RWPE2 (cell line): ENCODE results near the gene FHIT.

Source experiments
- ATAC-seq: fragments of 200-7000 bp; cut with Tn5 transposase; 3 replicates; pipeline ENCODE4 v1.9.1; 2021; ENCODE audit warnings: low read depth
- DNase-seq: peaks from one replicate; pipeline ENCODE4 v3.0.0-alpha.2; 2020; ENCODE audit warnings: low spot score
- H3K27ac ChIP-seq: fragments of 450-650 bp; 2 replicates; pipeline ENCODE4 v1.5.1; 2017; ENCODE audit warnings: mild to moderate bottlenecking; ENCODE audit not compliant: poor library complexity, severe bottlenecking
- H3K27me3 ChIP-seq: fragments of 250-450 bp; sonication (Bioruptor Pico); 2 replicates; pipeline ENCODE4 v1.5.1; 2021; ENCODE audit warnings: mild to moderate bottlenecking, moderate library complexity; ENCODE audit not compliant: insufficient read depth, poor library complexity, severe bottlenecking
- H3K36me3 ChIP-seq: fragments of 250-450 bp; sonication (Bioruptor Pico); 2 replicates; pipeline ENCODE4 v1.5.1; 2020; ENCODE audit warnings: low read depth, mild to moderate bottlenecking, moderate library complexity
- H3K4me1 ChIP-seq: fragments of 250-450 bp; sonication (Bioruptor Pico); 2 replicates; pipeline ENCODE4 v1.5.1; 2021; ENCODE audit warnings: mild to moderate bottlenecking, moderate library complexity; ENCODE audit not compliant: insufficient read depth, poor library complexity, severe bottlenecking
- H3K4me3 ChIP-seq: fragments of 250-450 bp; sonication (Bioruptor Pico); 2 replicates; pipeline ENCODE4 v1.5.1; 2021; ENCODE audit warnings: mild to moderate bottlenecking, moderate library complexity; ENCODE audit not compliant: severe bottlenecking
- H3K9me3 ChIP-seq: fragments of 250-450 bp; sonication (Bioruptor Pico); 2 replicates; pipeline ENCODE4 v1.5.1; 2021; ENCODE audit warnings: mild to moderate bottlenecking, moderate library complexity; ENCODE audit not compliant: severe bottlenecking
- TF ChIP-seq, protein P1 (sequence below): fragments of 450-650 bp; IDR thresholded peaks from one replicate; pipeline ENCODE4 v1.5.1; 2017; ENCODE audit warnings: mild to moderate bottlenecking, moderate library complexity; ENCODE audit not compliant: poor library complexity, severe bottlenecking

FHIT gene

DNA sequence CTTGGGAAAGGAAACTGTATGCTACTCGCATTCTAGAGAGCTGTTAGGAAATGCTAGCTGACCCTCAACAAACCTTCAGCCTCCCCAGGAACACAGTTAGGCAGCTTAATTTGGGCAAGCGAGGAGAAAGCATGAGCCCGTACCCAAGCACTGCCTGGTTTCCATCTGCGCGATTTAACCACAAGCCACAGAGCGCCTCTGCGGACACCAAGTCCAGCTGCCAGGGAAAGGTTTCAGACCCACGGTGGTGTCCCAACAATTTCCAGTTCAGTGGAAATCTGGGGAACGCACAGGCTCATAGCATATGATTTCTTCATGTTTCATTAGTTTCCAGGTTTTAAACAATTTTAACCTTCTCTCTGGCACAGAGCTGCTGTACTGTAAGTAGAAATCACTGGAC lies 617.6 kb downstream of the FHIT start:
- Histone ChIP-seq H3K4me1 (no peaks in the 10 kb centered on the region), H3K9me3 (no peaks in the 10 kb centered on the region), H3K36me3 (no peaks in the 10 kb centered on the region), H3K27me3 (no peaks in the 10 kb centered on the region), H3K4me3 (no peak overlapping the region), H3K27ac (no peak overlapping the region)
- TF ChIP-seq, protein P1, sequence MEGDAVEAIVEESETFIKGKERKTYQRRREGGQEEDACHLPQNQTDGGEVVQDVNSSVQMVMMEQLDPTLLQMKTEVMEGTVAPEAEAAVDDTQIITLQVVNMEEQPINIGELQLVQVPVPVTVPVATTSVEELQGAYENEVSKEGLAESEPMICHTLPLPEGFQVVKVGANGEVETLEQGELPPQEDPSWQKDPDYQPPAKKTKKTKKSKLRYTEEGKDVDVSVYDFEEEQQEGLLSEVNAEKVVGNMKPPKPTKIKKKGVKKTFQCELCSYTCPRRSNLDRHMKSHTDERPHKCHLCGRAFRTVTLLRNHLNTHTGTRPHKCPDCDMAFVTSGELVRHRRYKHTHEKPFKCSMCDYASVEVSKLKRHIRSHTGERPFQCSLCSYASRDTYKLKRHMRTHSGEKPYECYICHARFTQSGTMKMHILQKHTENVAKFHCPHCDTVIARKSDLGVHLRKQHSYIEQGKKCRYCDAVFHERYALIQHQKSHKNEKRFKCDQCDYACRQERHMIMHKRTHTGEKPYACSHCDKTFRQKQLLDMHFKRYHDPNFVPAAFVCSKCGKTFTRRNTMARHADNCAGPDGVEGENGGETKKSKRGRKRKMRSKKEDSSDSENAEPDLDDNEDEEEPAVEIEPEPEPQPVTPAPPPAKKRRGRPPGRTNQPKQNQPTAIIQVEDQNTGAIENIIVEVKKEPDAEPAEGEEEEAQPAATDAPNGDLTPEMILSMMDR = no peak
- DNase-seq = no peak
- no peak for ATAC-seq

DNA sequence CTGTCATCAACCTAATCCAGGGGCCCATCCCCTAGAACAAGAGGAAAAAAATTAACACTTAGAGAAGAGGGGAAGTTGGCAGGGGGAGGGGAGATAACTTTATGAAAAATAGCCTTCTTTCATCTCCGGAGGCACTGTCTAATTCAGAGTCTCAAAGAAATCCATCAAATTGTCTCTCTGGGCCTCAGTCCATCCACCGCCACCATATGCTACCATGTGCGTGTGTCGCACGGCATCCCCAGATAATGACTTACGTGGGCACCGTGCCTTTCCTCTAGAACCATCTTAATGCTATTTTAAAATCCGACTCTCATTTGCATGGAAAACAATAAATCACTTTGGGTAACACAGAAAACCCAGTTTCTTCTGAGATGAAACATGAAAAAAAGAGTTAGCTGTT lies 619.7 kb downstream of the FHIT start:
- Histone ChIP-seq H3K36me3 (no peaks in the 10 kb centered on the region), H3K9me3 (no peaks in the 10 kb centered on the region), H3K27me3 (no peaks in the 10 kb centered on the region), H3K4me3 (no peak overlapping the region), H3K27ac (no peak overlapping the region), H3K4me1 (no peaks in the 10 kb centered on the region)
- TF ChIP-seq, protein P1 = no peak
- ATAC-seq (no peak), DNase-seq (no peak)

DNA sequence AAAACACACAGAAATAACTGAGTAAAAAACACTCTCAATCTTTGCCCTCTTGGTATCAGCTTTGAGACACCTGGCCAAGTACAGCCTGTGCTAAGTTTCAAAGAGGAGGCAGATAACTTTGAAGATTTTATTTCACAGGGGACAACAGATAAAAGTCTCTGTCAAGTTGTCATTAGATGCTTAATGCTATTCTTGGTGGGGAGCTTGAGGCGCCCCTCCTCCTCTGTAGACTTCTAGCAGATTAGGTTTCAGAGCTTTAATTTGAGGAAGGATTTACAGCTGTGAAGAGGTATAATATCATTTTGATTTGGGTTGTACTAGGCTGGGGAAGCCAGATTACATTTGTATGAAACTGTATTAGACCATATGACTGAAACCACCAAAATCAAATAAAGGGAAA lies 620.3 kb downstream of the FHIT start:
- DNase-seq = no peak
- no peak for ATAC-seq
- H3K9me3 ChIP-seq = no peaks in the 10 kb centered on the region
- H3K4me3 ChIP-seq = no peak overlapping the region
- H3K27ac ChIP-seq = no peak overlapping the region
- TF ChIP-seq, protein P1 = no peak
- no peaks in the 10 kb centered on the region for H3K36me3 ChIP-seq
- H3K4me1 ChIP-seq = no peaks in the 10 kb centered on the region
- H3K27me3 ChIP-seq = no peaks in the 10 kb centered on the region

DNA sequence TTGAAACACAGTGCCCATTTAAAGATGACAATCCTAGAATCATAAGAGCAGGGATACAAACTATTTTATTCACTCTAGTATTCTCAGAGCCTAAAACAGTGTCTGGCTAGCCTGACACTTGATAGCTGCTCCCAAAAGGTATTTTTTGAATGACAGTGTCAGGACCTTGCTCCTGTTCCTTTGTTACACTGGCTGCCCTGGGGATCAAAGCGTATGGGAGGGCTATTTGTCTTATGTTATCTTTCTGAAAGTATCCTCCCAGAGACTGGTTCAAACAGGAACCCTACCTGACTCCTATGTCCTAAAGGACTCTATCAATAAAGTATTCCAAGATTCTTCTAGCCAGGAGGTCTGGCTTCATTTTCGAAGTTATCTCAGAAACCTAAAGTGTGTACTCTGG lies 621.4 kb downstream of the FHIT start:
- Histone ChIP-seq H3K4me1 (no peaks in the 10 kb centered on the region), H3K4me3 (no peak overlapping the region), H3K27ac (no peak overlapping the region), H3K27me3 (no peaks in the 10 kb centered on the region), H3K36me3 (no peaks in the 10 kb centered on the region), H3K9me3 (no peaks in the 10 kb centered on the region)
- no peak for DNase-seq
- TF ChIP-seq, protein P1 = no peak
- ATAC-seq = no peak

DNA sequence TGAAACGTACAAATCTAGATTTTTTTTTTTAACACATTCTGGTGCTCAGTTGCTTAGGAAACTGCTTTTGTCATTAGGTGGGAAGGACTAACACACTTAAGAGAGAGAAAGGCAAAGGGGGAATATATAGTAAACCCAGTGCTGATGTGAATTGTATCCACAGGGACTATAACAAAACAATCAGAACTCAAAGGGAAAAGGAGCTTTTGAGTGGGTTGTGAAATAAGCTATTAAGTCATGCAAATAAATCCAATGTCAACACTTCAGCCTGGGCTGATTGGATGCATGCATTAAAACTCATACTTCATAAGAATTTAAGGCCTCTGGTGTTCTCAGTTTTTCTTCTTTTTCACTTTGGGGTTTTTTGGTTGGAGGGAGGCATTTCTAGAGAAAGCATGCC lies 628.9 kb downstream of the FHIT start:
- H3K27me3 ChIP-seq = no peaks in the 10 kb centered on the region
- DNase-seq (no peak), ATAC-seq (no peak)
- H3K4me1 ChIP-seq = no peaks in the 10 kb centered on the region
- no peaks in the 10 kb centered on the region for H3K9me3 ChIP-seq
- no peaks in the 10 kb centered on the region for H3K36me3 ChIP-seq
- no peak overlapping the region for H3K4me3 ChIP-seq
- TF ChIP-seq, protein P1 = no peak
- no peak overlapping the region for H3K27ac ChIP-seq
